ENCODE measurements around the gene PITPNC1.
"Not testable (repeated sequence)": the region's sequence is repeated elsewhere in the genome, so short reads cannot be mapped to it uniquely, and the experiment has no call there.

PITPNC1 gene

DNA sequence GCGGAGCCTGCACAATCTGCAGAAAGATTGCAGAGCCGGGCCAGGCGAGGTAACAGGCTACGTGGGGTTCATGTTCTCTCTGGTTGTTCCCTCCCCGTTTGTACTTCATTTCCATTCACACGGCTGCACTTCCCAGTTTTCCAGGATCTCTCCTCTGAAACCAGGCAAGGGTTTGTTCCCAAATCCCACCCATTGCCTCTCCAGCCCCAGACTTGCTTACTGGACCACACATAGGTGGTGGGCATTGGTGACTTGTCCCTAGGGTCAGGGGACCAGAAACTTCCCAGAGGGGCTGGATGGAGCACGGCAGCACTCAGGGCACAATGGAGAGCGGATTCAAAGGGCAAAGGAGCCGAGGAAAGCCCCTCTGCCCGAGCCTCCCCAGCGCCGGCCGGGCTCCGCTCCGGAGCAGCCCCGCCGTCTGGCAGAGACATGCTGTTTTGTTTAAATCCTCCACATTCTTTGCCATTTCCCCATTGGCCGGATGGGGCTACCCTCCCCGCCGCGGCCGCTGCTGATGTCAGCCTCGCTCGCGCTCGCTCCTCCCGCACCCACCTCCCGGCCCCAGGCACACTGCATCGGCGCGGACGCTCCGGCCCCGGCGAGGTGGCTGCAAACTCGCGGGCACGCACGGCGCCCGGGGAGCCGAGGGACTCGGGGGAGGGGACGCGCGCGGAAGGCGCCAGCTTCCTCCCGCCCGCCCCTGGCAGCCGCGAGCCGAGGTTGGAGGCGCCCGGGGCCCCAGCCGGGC is at the start of gene PITPNC1:
PITPNC1 (plus strand) TSS at position 545 of the 751 bp plus-strand sequence.
- peak; percentile 79 for DNase-seq (ENCODE audit: low read depth)

DNA sequence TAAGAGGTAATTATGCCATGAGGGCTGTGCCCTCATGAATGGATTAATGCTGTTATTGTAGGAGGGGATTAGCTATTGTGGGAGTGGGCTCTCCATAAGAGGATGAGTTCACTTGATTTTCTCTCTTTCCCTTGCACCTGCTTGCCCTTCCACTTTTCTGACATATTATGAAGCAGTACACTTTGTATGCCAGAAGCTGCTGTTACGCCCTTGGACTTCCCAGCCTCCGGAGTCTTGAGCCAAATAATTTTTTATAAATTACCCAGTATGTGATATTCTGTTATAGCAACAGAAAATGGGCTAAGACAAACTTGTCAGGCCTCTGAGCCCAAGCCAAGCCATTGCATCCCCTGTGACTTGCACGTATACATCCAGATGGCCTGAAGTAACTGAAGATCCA is 49.1 kb upstream of the PITPNC1 start:
- DNase-seq (ENCODE audit: low read depth), result no peak

DNA sequence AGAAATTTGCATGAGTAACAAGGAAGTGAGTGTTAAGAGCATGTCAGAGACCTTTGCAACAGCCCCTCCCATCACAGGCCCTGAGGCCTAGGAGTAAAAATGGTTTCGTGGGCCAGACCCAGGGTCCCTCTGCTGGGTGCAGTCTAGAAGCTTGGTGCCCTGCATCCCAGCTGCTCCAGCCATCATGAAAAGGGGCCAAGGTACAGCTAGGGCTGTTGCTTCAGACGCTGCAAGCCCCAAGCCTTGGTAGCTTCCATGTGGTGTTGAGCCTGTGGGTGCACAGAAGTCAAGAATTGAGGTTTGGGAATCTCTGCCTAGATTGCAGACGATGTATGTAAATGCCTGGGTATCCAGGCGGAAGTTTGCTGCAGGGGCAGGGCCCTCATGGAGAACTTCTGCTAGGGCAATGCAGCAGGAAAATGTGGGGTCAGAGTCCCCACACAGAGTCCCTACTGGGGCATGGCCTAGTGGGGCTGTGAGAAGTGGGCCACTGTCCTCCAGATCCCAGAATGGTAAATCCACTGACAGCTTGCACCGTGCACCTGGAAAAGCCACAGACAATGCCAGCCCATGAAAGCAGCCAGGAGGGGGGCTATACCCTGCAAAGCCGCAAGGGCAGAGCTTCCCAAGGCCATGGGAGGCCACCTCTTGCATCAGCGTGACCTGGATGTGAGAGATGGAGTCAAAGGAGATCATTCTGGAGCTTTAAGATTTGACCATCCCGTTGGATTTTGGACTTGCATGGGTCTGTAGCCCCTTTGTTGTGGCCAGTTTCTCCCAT is 45.5 kb upstream of the PITPNC1 start:
- DNase-seq (ENCODE audit: low read depth), result not testable (repeated sequence)

DNA sequence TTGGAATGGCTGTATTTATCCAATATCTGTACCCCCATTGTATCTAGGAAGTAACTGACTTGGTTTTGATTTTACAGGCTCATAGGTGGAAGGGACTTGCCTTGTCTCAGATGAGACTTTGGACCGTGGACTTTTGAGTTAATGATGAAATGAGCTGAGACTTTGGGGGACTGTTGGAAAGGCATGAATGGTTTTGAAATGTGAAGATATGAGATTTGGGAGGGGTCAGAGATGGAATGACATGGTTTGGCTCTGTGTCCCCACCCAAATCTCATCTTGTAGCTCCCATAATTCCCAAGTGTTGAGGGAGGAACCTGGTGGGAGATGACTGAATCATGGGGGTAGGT is 44.9 kb upstream of the PITPNC1 start:
- DNase-seq (ENCODE audit: low read depth), result not testable (repeated sequence)

DNA sequence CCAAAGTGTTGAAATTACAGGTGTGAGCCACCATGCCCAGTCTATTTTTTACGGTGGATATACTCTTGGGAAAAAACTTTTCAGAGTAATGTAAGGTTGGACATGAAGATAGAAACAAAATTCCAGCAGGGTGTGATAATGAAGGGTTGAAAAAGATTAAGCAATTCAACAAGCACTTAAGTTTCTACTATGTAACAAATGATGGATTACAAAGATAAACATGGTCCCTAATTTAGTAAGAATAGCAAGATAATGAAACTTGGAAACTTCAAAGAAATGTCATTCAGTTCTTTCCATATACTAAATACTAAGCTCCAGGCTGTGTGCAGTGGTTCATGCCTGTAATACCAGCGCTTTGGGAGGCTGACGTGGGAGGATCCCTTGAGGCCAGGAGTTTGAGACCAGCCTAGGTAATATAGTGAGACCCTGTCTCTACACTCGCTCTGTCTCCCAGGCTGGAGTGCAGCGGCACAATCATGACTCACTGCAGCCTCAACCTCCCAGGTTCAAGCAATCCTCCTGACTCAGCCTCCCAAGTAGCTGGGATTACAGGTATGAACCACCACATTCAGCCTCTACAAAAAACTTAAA is 41.7 kb upstream of the PITPNC1 start:
- no peak for DNase-seq (ENCODE audit: low read depth)

DNA sequence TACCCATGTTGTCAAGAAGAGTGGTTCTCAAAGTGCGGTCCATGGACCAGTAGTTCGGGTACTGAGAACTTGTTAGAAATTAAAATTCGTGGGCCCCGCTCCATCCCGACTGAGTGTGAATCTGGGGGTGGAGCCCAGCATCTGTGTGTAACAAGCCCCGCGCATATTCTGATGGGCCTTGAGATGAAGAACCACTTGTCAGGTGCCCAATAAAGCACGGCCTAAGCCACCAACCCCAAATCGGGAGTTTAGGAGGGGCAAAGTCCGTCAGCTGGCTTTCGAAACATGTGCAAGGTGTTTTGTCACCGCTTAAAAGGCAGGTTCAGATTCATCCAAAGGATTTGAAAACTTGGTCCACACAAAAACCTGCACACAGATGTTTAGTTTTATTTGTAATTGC is 40.2 kb upstream of the PITPNC1 start:
- no peak for DNase-seq (ENCODE audit: low read depth)

DNA sequence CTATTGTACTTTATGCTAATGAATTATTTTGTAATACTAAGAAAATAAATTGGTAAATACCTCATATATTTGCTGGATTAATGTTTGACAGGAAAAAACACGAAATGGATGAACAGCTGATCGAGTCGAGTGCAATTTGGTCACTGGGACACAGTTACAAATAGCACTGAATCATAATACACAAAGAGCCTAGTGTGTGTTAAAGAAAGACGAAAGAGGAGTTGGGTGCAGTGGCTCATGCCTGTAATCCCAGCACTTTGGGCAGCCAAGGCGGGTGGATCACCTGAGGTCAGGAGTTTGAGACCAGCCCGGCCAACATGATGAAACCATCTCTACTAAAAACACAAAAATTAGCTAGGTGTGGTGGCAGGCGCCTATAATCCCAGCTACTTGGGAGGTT is 38.7 kb upstream of the PITPNC1 start:
- DNase-seq (ENCODE audit: low read depth), result not testable (repeated sequence)

DNA sequence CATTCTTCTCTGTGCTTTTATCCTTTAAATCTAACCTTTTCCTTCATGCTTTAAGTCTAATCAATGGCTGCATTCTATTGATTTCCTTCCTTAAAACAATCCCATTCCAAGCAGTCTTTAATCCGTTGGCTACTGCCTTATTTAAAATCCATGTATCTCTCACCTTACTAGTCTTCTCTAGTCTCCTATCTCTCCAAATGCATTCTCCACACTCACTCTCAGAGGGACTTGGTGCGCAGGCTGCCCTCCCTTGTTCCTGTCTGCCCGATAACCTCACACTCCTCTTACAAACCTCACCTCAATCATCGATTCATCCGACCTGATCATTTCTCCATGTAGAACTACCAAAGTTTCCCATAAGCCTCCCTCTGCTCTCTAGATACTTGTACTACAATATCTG is 33.8 kb upstream of the PITPNC1 start:
- DNase-seq (ENCODE audit: low read depth), result no peak

DNA sequence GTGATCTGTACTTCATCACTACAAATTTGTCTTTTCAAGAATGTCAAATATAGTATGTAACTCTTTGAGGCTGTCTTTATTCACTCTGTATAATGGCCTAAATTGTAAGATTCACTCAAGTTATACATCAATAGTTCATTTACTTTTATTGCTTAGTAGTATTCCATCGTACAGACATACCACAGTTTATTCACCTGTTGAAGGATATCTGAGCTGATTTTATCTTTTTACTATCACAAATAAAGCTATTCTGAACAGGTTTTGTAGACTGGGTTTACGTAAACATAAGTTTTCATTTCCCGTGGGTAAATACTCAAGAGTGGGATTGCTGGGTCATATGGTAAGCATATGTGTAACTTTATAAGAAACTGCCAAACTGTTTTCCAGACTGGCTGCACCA is 29.3 kb upstream of the PITPNC1 start:
- no peak for DNase-seq (ENCODE audit: low read depth)

DNA sequence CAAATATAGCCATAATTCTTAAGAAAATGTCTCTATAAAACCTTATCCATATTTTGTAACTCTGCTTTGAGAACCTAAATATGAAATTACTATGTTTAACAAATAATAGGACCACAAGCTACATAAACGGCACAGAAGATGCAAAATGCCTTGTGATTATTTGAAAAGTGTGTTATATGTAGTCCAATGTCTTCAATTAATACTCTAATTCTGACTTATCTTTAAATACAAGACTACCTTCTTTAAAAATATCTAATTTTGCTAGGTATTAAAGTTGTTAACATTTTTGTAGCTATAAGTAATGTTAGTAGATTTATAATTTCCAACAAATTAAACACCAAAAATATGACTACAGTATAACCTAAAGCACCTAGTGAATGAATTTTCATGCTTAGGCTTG is 27.7 kb upstream of the PITPNC1 start:
- no peak for DNase-seq (ENCODE audit: low read depth)

DNA sequence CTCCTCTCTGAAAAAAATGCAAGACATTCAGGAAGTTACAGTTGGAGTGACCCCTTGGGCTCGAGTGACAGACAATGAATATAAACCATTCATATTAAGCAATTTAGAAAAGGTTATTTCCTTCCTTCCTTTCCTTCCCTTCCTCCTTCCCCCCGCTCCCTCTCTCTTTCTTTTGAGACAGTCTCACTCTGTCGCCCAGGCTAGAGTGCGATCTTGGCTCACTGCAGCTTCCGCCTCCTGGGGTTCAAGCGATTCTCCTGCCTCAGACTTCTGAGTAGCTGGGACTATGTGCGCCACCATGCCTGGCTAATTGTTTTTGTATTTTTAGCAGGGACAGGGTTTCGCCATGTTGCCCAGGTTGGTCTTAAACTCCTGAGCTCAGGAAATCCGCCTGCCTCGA is 23.9 kb upstream of the PITPNC1 start:
- DNase-seq (ENCODE audit: low read depth), result no peak

DNA sequence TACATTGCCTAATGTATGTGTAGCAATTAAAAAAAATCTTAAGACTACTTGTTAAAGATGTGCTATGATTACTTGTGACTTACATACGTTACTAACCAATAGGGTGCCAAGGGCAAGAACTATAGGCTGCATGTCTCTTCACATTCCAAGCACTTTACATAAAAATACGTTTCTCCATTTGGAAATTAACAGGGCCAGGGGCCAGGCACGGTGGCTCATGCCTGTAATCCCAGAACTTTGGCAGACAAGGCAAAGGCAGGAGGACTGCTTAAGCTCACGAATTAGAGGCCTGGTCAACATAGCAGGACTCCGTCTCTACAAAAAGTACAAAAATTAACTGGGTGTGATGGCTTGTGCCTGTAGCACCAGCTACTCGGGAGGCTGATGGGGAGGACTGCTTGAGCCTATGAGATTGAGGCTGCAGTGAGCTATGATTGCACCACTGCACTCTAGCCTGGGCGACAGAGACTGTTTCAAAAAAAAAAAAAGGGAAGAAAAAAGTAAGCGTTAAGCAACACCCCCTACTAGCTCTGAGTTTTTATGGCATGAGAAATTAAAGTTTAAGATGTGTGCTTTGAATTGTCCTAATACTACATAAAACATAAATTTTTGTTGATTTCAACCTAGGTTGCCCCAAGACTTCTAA is 23.0 kb upstream of the PITPNC1 start:
- no peak for DNase-seq (ENCODE audit: low read depth)

DNA sequence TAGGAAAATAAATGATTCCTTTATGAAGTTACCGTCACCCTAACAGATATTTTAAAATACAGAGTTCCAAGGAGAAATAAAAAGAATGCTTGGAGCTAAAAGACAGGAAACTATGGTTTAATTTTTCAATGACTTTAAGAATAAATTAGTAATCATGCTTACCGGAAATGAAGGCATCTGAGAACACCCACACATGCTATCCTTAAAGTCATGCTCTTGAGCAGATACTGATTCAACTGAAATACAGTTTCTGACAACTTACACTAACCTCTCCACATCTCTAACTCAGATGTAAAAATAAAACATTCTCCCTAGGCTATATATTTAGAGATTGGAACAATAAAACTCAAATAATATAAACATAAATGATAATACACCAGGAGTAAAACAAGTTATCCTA is 18.5 kb upstream of the PITPNC1 start:
- no peak for DNase-seq (ENCODE audit: low read depth)

DNA sequence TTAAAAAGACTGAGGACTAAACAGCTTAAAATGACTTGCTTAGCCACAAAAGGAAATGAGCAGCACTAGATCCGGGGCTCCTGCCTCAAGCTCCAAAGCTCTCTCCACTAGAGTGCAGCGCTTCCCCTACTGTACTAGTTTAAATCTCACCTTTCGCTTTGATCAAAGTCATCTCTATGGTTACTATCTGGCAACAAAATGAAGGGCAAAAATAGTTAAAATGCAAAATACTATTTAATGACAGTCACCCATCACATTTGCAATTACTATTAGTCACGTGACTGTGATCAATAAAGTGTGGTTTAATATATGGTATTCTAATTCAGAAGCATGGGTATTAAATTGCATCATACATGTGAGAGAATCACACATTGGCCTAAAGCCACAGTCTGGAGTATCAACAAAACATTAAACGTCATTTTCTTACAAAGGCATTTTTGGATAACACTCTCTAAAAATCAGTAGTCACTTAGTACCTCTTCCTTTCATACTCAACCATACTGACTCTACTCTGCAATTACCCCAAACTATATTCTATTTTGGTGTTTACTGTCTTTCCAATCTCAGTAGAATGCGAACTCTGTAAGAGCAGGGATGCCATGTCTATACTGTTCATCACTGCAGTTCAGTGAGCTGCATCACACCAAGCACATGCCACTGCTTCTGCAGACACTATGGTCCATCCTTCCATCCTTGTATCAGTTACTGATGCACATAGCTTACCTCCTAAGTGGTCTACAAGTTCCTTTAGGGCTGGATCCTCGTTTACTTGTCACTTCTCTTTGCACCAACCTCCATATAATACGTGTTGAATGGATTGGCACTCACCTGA is 16.9 kb upstream of the PITPNC1 start:
- DNase-seq (ENCODE audit: low read depth), result peak; percentile 24

DNA sequence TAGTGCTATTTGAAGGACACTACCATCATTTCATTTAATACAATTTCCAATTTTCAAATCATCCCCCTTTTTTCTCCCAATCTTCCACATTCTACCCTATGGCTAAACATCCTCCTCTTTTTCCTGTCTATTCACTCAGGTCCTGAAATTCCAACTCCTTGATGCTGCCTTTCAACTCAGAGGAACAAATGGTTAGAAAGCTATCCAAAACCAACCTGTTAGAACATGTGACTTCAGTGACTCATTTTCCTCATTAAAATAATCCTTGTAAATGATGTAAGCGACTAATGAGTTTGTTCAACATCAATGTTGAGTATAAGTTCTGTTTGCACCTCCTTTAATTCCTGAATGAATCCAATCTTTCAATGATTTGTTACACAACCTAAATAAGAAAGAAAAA is 16.2 kb upstream of the PITPNC1 start:
- no peak for DNase-seq (ENCODE audit: low read depth)

DNA sequence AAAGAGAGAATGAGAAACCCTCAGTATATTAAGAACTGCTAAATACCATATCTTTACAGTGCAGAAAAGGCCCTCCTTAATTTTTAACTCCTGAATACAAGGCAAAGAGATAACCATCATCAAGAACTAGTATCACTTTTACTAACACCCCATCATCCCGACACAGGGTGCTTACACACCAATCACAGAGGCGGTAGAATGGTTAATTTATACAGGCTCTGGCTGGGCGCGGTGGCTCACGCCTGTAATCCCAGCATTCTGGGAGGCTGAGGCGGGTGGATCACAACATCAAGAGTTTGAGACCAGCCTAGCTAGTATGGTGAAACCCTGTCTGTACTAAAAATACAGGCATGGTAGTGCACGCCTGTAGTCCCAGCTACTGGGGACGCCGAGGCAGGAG is 14.9 kb upstream of the PITPNC1 start:
- DNase-seq (ENCODE audit: low read depth), result no peak

DNA sequence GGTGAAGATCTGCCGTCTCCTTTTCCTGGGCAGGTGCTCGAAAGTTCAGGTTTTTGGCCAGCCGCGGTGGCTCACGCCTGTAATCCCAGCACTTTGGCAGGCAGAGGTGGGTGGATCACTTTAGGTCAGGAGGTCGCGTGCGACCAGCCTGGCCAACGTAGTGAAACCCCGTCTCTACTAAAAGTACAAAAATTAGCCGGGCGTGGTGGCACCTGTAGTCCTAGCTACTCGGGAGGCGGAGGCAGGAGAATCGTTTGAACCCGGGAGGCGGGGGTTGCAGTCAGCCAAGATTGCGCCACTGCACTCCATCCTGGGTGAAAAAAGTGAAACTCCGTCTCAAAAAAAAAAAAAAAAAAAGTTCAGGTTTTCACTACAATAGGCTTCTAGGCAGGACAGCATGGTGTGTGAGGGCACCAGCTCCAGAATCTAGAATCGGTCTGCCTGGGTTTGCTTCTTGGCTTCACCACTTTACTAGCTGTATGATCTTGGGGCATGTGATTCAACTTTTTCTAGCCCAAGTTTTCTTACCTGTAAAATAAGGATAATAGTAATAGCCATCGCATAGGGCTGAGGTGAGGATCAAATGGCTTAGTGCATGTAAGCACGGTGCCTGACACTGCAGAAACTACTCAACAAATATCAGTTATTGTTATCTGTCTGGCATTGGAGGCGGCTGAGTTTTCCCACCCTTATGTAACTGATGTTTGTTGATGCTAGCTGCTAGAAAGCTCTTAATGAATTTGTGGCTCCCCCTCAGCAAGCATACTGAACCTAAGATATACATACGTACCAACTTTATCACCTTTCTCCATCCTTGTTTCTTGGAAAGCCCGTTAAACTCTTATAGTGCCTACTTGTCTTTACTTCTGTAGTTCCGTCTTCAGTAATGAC is 12.0 kb upstream of the PITPNC1 start:
- no peak for DNase-seq (ENCODE audit: low read depth)

DNA sequence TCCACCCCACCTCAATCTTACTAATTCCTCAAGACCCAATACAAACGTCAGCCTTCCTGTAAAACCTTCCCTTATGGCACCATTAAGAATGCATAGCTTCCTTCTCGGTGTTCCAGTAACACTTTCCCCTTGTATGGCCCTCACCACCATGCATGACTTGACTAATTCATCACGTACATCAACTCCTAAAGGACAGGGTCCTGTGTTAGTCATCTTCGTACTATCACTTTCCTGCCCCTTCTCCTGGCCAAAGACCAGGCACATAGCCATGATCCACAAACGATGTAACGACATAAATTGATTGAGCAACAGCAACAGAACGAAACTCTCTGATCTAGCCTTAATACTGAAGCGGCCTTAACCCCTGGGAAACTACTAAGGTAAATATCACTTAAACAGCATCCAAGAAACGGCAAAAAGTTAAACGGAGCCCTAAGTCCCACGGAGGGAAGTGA is 11.3 kb upstream of the PITPNC1 start:
- no peak for DNase-seq (ENCODE audit: low read depth)

DNA sequence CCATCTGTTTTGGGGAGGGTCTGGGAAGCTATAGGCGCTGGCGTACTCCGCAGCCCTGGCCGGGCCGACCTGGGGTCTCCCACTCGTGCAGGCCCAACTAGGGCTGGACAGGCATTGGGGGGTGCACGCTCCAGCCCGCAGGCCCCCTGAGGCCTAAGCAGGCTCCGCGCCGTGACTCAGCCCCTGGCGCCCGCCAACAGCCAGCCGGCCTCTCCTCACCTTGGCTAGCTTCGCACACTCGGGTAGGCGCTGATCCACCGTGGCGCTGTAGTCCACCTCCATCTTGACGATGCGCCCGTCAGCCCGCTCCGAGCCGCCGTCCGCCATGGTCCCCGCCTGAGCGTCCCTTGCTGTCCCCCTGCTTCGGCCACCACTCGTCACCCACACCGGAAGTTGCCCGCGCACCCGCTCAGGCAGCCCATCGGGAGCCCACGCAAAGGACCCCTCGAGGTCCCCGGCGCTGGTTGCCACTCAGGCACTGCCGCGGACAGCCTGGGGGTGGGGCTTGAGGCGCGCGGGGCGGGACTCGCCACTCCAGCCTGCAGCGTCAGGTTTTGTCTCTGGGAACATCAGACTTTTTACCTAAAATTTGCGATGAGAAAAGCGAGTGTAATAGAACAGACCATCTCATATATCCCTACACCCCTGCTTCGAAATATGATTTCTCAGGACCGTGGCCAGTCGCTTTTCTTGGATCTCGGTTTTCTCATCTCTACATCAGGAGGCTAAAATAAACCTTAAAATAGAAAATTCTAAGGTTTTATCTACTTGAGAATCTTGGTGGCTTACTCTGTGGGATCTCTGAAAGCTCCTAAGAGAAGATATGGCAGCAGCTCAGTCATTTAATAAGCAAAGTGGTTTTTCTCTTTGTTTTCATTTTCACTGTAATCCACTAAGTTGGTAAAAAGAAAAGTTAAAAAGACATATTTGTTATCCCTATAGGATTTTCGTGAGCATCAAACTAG is 10.6 kb upstream of the PITPNC1 start, which contains the start of gene PSMD12:
PSMD12 (minus strand) TSS at position 385 of the 965 bp plus-strand sequence; CDS start at position 327, 58 bp downstream.
- peak; percentile 90 for DNase-seq (ENCODE audit: low read depth)

Data from activated T-helper 1 cell treated with Interleukin-2 at 50 U/mL for 16 hours (primary cell).